ENCODE measurements around the gene KLHL17. TPM values are rescaled to one million over a fixed set of nuclear protein-coding genes. Genes with fewer than 3 reads are reported as not detected.
A peak's percentile ranks its signal among the peaks of the same experiment; 100 is the strongest.

The KLHL17 gene
- total and polyA plus RNA-seq, 2 experiments from 2014 or later = 5.5 to 19.2 TPM

DNA sequence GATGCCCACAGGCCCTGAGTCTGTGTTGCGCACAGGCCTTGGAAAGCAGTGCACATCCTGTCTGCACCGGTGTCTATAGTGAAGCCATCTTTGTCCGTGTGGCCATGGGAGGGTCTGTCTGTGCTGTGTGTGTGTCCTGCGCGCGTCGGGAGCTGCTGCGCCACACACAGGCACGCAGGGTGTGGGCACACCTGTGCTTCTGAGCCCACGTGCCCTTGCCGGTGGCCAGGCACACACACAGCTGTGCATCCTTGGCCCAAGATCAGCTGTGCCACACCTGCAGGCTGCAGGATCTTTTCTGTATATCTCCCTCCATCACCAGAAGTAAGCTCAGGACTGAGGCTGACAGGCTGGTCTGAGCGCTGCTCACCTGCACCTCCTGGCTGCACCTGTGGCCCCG is 39.9 kb upstream of the KLHL17 start:
- Histone ChIP-seq H3K36me3 (ENCODE audit: low read depth) (no peaks in the 10 kb centered on the region), H3K9me3 (ENCODE audit: low read depth) (no peaks in the 10 kb centered on the region), H3K4me2 (ENCODE audit: unreplicated experiment) (peak overlapping the region; percentile 29), H2AFZ (no peak overlapping the region), H4K20me1 (ENCODE audit: insufficient read depth) (no peaks in the 10 kb centered on the region), H3K4me1 (ENCODE audit: insufficient read depth) (peaks cover 13% of the 10 kb centered on the region), H3K9ac (no peak overlapping the region), H3K79me2 (ENCODE audit: insufficient read depth) (peaks cover 13% of the 10 kb centered on the region), H3F3A (ENCODE audit: insufficient read depth) (no peaks in the 10 kb centered on the region), H3K27ac (no peak overlapping the region), H3K27me3 (replicated peaks; ENCODE audit: insufficient read depth) (no peaks in the 10 kb centered on the region), H3K4me3 (no peak overlapping the region), H3K9me2 (ENCODE audit: insufficient read depth) (no peaks in the 10 kb centered on the region)
- WGBS, 2 experiments (ENCODE audit: low coverage in 1 of 2, low lambda C conversion rate in 2 of 2, missing lambda C conversion rate in 2 of 2) = 22 to 24% methylated on average over 13 of the region's 13 CpGs
- in situ Hi-C loops (cut with MboI) = no loop called here
- no peak for TF ChIP-seq EZH2 (IDR thresholded peaks at IDR 0.05; ENCODE audit: insufficient read depth, poor library complexity, severe bottlenecking)
- no peak for TF ChIP-seq EZH2phosphoT487 (IDR thresholded peaks at IDR 0.05; ENCODE audit: insufficient read depth, low read depth)
- DNase-seq = no peak

DNA sequence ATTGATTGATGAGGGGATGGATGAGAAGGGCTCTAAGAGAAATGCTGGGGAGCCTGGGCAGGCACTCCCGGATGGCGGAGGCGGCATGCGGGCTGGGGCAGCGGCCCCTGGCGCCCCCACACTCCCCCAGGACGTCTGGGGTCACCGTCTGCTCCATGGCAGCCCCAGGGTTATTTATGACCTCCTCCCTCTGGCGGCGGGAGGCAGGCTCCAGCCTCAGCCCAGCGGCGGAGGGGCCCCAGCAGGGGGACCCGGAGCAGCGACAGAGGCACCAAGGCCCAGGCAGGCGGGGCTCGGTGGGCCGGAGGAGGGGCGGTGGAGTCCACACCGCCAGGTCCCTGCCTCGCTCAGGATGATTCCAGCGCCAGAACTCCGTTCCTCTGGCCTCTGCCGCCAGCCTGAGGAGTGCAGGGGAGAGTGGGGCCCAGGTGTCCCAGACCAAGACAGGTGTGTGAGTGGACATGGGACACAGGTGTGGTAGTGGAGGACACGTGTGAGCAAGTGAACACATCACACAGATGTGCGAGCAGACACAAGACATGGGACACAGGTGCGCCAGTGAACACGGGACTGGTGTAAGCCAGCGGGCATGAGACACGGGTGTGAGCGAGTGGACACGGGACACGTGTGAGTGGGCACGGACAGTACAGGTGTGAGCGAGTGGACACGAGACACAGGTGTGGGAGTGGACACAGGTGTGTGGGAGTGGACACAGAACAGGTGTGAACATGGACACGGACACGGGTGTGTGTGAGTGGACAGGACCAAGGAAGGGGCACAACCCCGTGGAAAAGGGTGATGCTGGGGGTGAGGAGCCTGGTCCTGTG is 39.2 kb upstream of the KLHL17 start:
- Histone ChIP-seq H3K9me3 (ENCODE audit: low read depth) (no peaks in the 10 kb centered on the region), H3K9ac (no peak overlapping the region), H3K9me2 (ENCODE audit: insufficient read depth) (no peaks in the 10 kb centered on the region), H3K4me2 (ENCODE audit: unreplicated experiment) (peak overlapping the region; percentile 29), H3K27me3 (replicated peaks; ENCODE audit: insufficient read depth) (no peaks in the 10 kb centered on the region), H3K36me3 (ENCODE audit: low read depth) (no peaks in the 10 kb centered on the region), H4K20me1 (ENCODE audit: insufficient read depth) (no peaks in the 10 kb centered on the region), H3K4me3 (0 out of 2 replicates have a peak overlapping the region, but pooled peaks have one; percentile 30), H3K79me2 (ENCODE audit: insufficient read depth) (peaks cover 20% of the 10 kb centered on the region), H3K4me1 (ENCODE audit: insufficient read depth) (peaks cover 16% of the 10 kb centered on the region), H3F3A (ENCODE audit: insufficient read depth) (no peaks in the 10 kb centered on the region), H3K27ac (no peak overlapping the region), H2AFZ (no peak overlapping the region)
- DNase-seq = peak; percentile 88
- 15 to 16% methylated on average over 38 of the region's 38 CpGs for WGBS, 2 experiments (ENCODE audit: low coverage in 1 of 2, low lambda C conversion rate in 2 of 2, missing lambda C conversion rate in 2 of 2)
- TF ChIP-seq EZH2phosphoT487 (IDR thresholded peaks at IDR 0.05; ENCODE audit: insufficient read depth, low read depth) (no peak), EZH2 (IDR thresholded peaks at IDR 0.05; ENCODE audit: insufficient read depth, poor library complexity, severe bottlenecking) (no peak)
- in situ Hi-C loops (cut with MboI) = no loop called here

GRCh38 chr1:923131-923990 is 37.0 kb upstream of the KLHL17 start, which contains the start of gene SAMD11:
TSS of gene SAMD11 (plus strand) at chr1:923923. CDS start at chr1:924432, 509 bp downstream.
- H3K9me3 ChIP-seq (ENCODE audit: low read depth) = no peaks in the 10 kb centered on the region
- no peaks in the 10 kb centered on the region for H3K27me3 ChIP-seq (replicated peaks; ENCODE audit: insufficient read depth)
- peak within 1 kb of the TSS; percentile 77 for H2AFZ ChIP-seq
- peak within 1 kb of the TSS; percentile 78 for H3K4me3 ChIP-seq
- TF ChIP-seq EZH2phosphoT487 (IDR thresholded peaks at IDR 0.05; ENCODE audit: insufficient read depth, low read depth) (no peak), EZH2 (IDR thresholded peaks at IDR 0.05; ENCODE audit: insufficient read depth, poor library complexity, severe bottlenecking) (no peak)
- no peaks in the 10 kb centered on the region for H3K36me3 ChIP-seq (ENCODE audit: low read depth)
- no peaks in the 10 kb centered on the region for H4K20me1 ChIP-seq (ENCODE audit: insufficient read depth)
- peak within 1 kb of the TSS; percentile 89 for H3K9ac ChIP-seq
- no peaks in the 10 kb centered on the region for H3K9me2 ChIP-seq (ENCODE audit: insufficient read depth)
- peak within 1 kb of the TSS; percentile 47 for H3K27ac ChIP-seq
- in situ Hi-C loops (cut with MboI) = no loop called here
- WGBS, 2 experiments (ENCODE audit: low coverage in 1 of 2, low lambda C conversion rate in 2 of 2, missing lambda C conversion rate in 2 of 2) = 8 to 13% methylated on average over 29 to 30 of the region's 72 CpGs
- H3F3A ChIP-seq (ENCODE audit: insufficient read depth) = no peaks in the 10 kb centered on the region
- peak within 1 kb of the TSS; percentile 84 for H3K4me2 ChIP-seq (ENCODE audit: unreplicated experiment)
- peaks cover 39% of the 10 kb centered on the region for H3K79me2 ChIP-seq (ENCODE audit: insufficient read depth)
- DNase-seq = peak; percentile 89
- peaks cover 10% of the 10 kb centered on the region for H3K4me1 ChIP-seq (ENCODE audit: insufficient read depth)

DNA sequence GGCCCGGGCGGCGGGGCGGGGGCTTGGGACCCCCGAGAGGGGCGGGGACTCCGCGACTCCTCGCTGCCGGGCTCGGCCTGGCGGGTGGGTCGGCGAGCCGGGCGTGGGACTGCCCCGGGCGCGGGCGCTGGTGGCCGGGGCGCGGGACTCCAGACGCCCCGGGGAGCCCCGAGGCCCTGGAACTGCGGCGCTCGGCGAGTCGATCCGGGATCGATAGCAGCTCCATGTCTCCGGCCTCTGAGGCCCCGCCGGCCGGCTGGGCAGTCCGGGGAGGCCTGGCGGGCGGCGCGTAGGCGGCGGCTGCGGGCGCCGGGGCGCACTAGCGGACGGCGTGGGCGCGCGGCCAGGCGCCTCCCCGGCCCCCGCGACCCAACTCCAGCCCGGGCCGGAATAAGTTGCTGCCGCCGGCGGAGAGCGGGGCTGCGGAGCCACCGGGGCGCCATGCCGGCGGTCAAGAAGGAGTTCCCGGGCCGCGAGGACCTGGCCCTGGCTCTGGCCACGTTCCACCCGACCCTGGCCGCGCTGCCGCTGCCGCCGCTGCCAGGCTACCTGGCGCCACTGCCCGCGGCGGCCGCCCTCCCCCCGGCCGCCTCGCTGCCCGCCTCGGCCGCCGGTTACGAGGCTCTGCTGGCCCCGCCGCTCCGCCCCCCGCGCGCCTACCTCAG is 36.3 kb upstream of the KLHL17 start:
- TF ChIP-seq EZH2 (IDR thresholded peaks at IDR 0.05; ENCODE audit: insufficient read depth, poor library complexity, severe bottlenecking) (no peak), EZH2phosphoT487 (IDR thresholded peaks at IDR 0.05; ENCODE audit: insufficient read depth, low read depth) (no peak)
- no peaks in the 10 kb centered on the region for H3K27me3 ChIP-seq (replicated peaks; ENCODE audit: insufficient read depth)
- H3K9me2 ChIP-seq (ENCODE audit: insufficient read depth) = no peaks in the 10 kb centered on the region
- DNase-seq = peak; percentile 66
- H3K36me3 ChIP-seq (ENCODE audit: low read depth) = no peaks in the 10 kb centered on the region
- peak overlapping the region; percentile 84 for H3K4me2 ChIP-seq (ENCODE audit: unreplicated experiment)
- peak overlapping the region; percentile 78 for H3K4me3 ChIP-seq
- 1 to 2% methylated on average over 9 to 40 of the region's 98 CpGs for WGBS, 2 experiments (ENCODE audit: low coverage in 1 of 2, low lambda C conversion rate in 2 of 2, missing lambda C conversion rate in 2 of 2)
- peak overlapping the region; percentile 47 for H3K27ac ChIP-seq
- H2AFZ ChIP-seq = peak overlapping the region; percentile 77
- H3K9ac ChIP-seq = peak overlapping the region; percentile 89
- H3K9me3 ChIP-seq (ENCODE audit: low read depth) = no peaks in the 10 kb centered on the region
- peaks cover 41% of the 10 kb centered on the region for H3K79me2 ChIP-seq (ENCODE audit: insufficient read depth)
- H4K20me1 ChIP-seq (ENCODE audit: insufficient read depth) = no peaks in the 10 kb centered on the region
- no peaks in the 10 kb centered on the region for H3F3A ChIP-seq (ENCODE audit: insufficient read depth)
- peaks cover 10% of the 10 kb centered on the region for H3K4me1 ChIP-seq (ENCODE audit: insufficient read depth)
- in situ Hi-C loops (cut with MboI) = no loop called here

All from GM23248 (cell line).